GM10266 (cell line): Measurements from ENCODE around the gene SLC38A9.
"Not testable (repeated sequence)": the region's sequence is repeated elsewhere in the genome, so short reads cannot be mapped to it uniquely, and the experiment has no call there.

ENCODE experiments used
- DNase-seq: peaks from one replicate; pipeline ENCODE4 v3.0.0; 2012; ENCODE audit errors: extremely low spot score
- CTCF ChIP-seq: IDR thresholded peaks from 2 replicates; pipeline ENCODE4 v1.5.1; 2012; ENCODE audit warnings: mild to moderate bottlenecking, low read depth; ENCODE audit not compliant: control insufficient read depth, insufficient read depth; ENCODE audit errors: missing control alignments

The SLC38A9 gene

GRCh38 chr5:55618318-55618717 is 93.8 kb downstream of the SLC38A9 start:
- no peak for DNase-seq
- TF ChIP-seq CTCF, result no peak

- DNase-seq, result no peak
- TF ChIP-seq CTCF, result no peak
Observed at GRCh38 chr5:55613112-55613868, 98.8 kb downstream of the SLC38A9 start.

- DNase-seq, result no peak
- no peak for TF ChIP-seq CTCF
Observed at GRCh38 chr5:55610542-55610941, 101.6 kb downstream of the SLC38A9 start.

- no peak for TF ChIP-seq CTCF
Observed at GRCh38 chr5:55609413-55609812, 102.7 kb downstream of the SLC38A9 start.

GRCh38 chr5:55608595-55609349 is 103.4 kb downstream of the SLC38A9 start:
- no peak for TF ChIP-seq CTCF
- DNase-seq, result no peak

More at GRCh38 chr5:55609413-55609812, 102.7 kb downstream of the SLC38A9 start:
- DNase-seq, result no peak

GRCh38 chr5:55607309-55607708 is 104.8 kb downstream of the SLC38A9 start:
- not testable (repeated sequence) for DNase-seq

- DNase-seq, result no peak
- TF ChIP-seq CTCF, result no peak
Observed at GRCh38 chr5:55604611-55605067, 107.5 kb downstream of the SLC38A9 start.
